HCT116 (cell line): ENCODE data around the gene PRKG1. TPM values are rescaled to one million over a fixed set of nuclear protein-coding genes. Genes with fewer than 3 reads are reported as not detected.

Experiments used
- ATAC-seq: fragments of 200-7000 bp; cut with Tn5 transposase; 2 replicates; pipeline ENCODE4 v1.9.1; 2020; ENCODE audit warnings: mild to moderate bottlenecking, moderate library complexity
- BruUV-seq: library from RNA; stranded (reverse); fragments of 400-500 nt; replicated peaks from 2 replicates; lab custom pipeline; 2021; lab: Mats Ljungman, UMichigan
- CTCF ChIA-PET: fragments of 300-600 bp; sonication (Branson Sonifier 250); formaldehyde crosslinking; loops from one replicate; lab custom pipeline; 2021; ENCODE audit warnings: antibody characterized with exemption; lab: Charles Lee
- POLR2A ChIA-PET: fragments of 300-600, 350-600 bp; sonication (Branson Sonifier 250); formaldehyde crosslinking; loops from one replicate; lab custom pipeline; 2021; ENCODE audit warnings: antibody characterized with exemption; lab: Charles Lee
- RAD21 ChIA-PET, 2 experiments: fragments of 300-600 bp; sonication (Branson Sonifier 250); formaldehyde crosslinking; loops; one replicate each; lab custom pipeline; 2023; ENCODE audit warnings: low total read pairs in 2 of 2; ENCODE audit not compliant: uncharacterized antibody in 2 of 2, unreplicated experiment in 2 of 2, low non-redundant PET in 1 of 2; lab: Charles Lee
- DNase-seq: peaks from one replicate; pipeline ENCODE4 v3.0.0-alpha.2; 2010; ENCODE audit warnings: low read depth, low spot score
- H2AFZ ChIP-seq: fragments of 200-600 bp; shearing (Covaris generic), sonication (generic); 2 replicates; pipeline ENCODE4 v1.6.1; 2017; ENCODE audit warnings: low read depth, mixed run types, mixed read lengths, antibody characterized with exemption, low read length; ENCODE audit not compliant: poor library complexity, severe bottlenecking
- H3K27ac ChIP-seq: 2 replicates; pipeline ENCODE4 v1.5.1; 2012; ENCODE audit warnings: low read depth, low read length
- H3K27me3 ChIP-seq: fragments of 200-600 bp; sonication (generic); 2 replicates; pipeline ENCODE4 v1.6.1; 2016; ENCODE audit warnings: mixed run types, low read length, mixed read lengths; ENCODE audit not compliant: insufficient read depth
- H3K36me3 ChIP-seq, 2 experiments: fragments of 200-500 bp in 1 of 2; fragments of 200-600 bp in 1 of 2; sonication (Bioruptor generic) in 1 of 2; sonication (generic) in 1 of 2; 2 replicates each; pipeline versions ENCODE4 v1.5.1 to v1.6.1; 2014 to 2016; ENCODE audit warnings: low read length in 2 of 2, inconsistent platforms in 1 of 2, mixed read lengths in 1 of 2, mixed run types in 1 of 2; ENCODE audit not compliant: insufficient read depth in 2 of 2, control insufficient read depth in 1 of 2
- H3K4me1 ChIP-seq, 2 experiments: fragments of 200-600 bp in 1 of 2; sonication (generic) in 1 of 2; 2 replicates each; pipeline versions ENCODE4 v1.5.1 to v1.6.1; 2012 to 2017; ENCODE audit warnings: low read length in 2 of 2, inconsistent platforms in 1 of 2, mild to moderate bottlenecking in 1 of 2, mixed read lengths in 1 of 2, mixed run types in 1 of 2, moderate library complexity in 1 of 2; ENCODE audit not compliant: insufficient read depth in 2 of 2, control insufficient read depth in 1 of 2
- H3K4me2 ChIP-seq: fragments of 200-600 bp; sonication (generic); 2 replicates; pipeline ENCODE4 v1.6.1; 2017; ENCODE audit warnings: mixed run types, low read length, mixed read lengths
- H3K4me3 ChIP-seq, 2 experiments: fragments of 200-600 bp in 1 of 2; sonication (generic) in 1 of 2; replicated peaks in 1 of 2; 2 replicates each; pipeline ENCODE4 v1.5.1; 2011 to 2016; ENCODE audit warnings: low read length in 2 of 2, control low read depth in 1 of 2, low read depth in 1 of 2, mild to moderate bottlenecking in 1 of 2, mixed read lengths in 1 of 2, mixed run types in 1 of 2
- H3K79me2 ChIP-seq: fragments of 200-600 bp; sonication (generic); 2 replicates; pipeline ENCODE4 v1.6.1; 2017; ENCODE audit warnings: mild to moderate bottlenecking, mixed run types, low read length, moderate library complexity, mixed read lengths; ENCODE audit not compliant: insufficient read depth
- H3K9ac ChIP-seq: fragments of 200-600 bp; sonication (generic); 2 replicates; pipeline ENCODE4 v1.6.1; 2016; ENCODE audit warnings: low read length, mixed read lengths
- H3K9me2 ChIP-seq: fragments of 200-600 bp; sonication (generic), shearing (Covaris generic); 2 replicates; pipeline ENCODE4 v1.6.1; 2017; ENCODE audit warnings: mixed run types, mild to moderate bottlenecking, moderate library complexity; ENCODE audit not compliant: insufficient read depth
- H3K9me3 ChIP-seq, 2 experiments: fragments of 200-500 bp in 1 of 2; fragments of 200-600 bp in 1 of 2; sonication (Bioruptor generic) in 1 of 2; sonication (generic) in 1 of 2; 2 replicates each; pipeline ENCODE4 v1.6.1; 2014 to 2017; ENCODE audit warnings: low read length in 2 of 2, mixed read lengths in 2 of 2, inconsistent platforms in 1 of 2, low read depth in 1 of 2, mild to moderate bottlenecking in 1 of 2, mixed run types in 1 of 2, moderate library complexity in 1 of 2; ENCODE audit not compliant: control insufficient read depth in 1 of 2, insufficient read depth in 1 of 2
- H4K20me1 ChIP-seq: fragments of 200-600 bp; sonication (generic), shearing (Covaris generic); 2 replicates; pipeline ENCODE4 v1.6.1; 2017; ENCODE audit warnings: mixed run types, mild to moderate bottlenecking, moderate library complexity; ENCODE audit not compliant: insufficient read depth
- ELF1 ChIP-seq: IDR thresholded peaks from 2 replicates; pipeline ENCODE4 v1.6.1; 2012; ENCODE audit warnings: low read depth, borderline replicate concordance
- EZH2 ChIP-seq: fragments of 200-600 bp; sonication (generic); IDR thresholded peaks from 2 replicates; pipeline ENCODE4 v1.6.1; 2017; ENCODE audit warnings: antibody characterized with exemption, mixed run types
- EZH2phosphoT487 ChIP-seq: fragments of 200-600 bp; IDR thresholded peaks from 2 replicates; pipeline ENCODE4 v1.6.1; 2018; ENCODE audit warnings: antibody characterized with exemption, borderline replicate concordance
- FOSL1 ChIP-seq: IDR thresholded peaks from 2 replicates; pipeline ENCODE4 v1.6.1; 2012; ENCODE audit warnings: low read depth
- POLR2AphosphoS5 ChIP-seq: IDR thresholded peaks from 2 replicates; pipeline ENCODE4 v1.6.1; 2011; ENCODE audit warnings: mild to moderate bottlenecking, low read depth, low read length, moderate library complexity
- SIN3A ChIP-seq: IDR thresholded peaks from 2 replicates; pipeline ENCODE4 v1.6.1; 2012; ENCODE audit warnings: low read depth
- SRF ChIP-seq: IDR thresholded peaks from 2 replicates; pipeline ENCODE4 v1.6.1; 2012; ENCODE audit warnings: low read depth
- intact Hi-C: fragments of 100-400 bp; cut with micrococcal nuclease; formaldehyde crosslinking; loops from 2 replicates; pipeline ENCODE4 v1.10.0; 2022
- total RNA-seq: library from RNA; stranded (reverse); gene quantifications from one replicate; pipeline ENCODE4 v1.2.1, GENCODE V29; 2021; ENCODE audit not compliant: unreplicated experiment

PRKG1 gene
- total RNA-seq, 1 experiment from 2014 or later, result 1.4 TPM

DNA sequence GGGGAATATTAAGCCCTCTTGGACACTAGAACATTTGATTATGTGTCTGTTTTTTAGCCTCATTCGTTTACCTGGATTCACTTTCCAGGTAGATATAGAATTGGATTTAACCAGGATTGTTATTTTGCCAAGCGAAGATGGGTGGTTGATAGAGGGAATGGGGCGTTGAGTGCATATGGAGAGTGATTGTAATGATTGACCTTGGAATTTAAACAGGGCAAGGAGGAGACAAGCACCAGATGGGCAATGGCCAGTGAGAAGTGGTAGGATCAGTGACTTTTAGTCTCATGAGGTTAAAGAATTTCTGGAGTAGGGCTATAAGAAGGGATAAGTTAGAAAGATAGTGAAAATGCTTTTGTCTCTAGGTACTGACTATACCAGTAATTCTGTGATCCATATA is 836.3 kb downstream of the PRKG1 start:
- H3K9ac ChIP-seq, result no peak overlapping the region
- H3K36me3 ChIP-seq, result no peaks in the 10 kb centered on the region
- H3K79me2 ChIP-seq, result no peaks in the 10 kb centered on the region
- intact Hi-C loops, result no loop called here
- no TSS peak for BruUV-seq
- no peak for TF ChIP-seq ELF1
- no peaks in the 10 kb centered on the region for H3K4me1 ChIP-seq
- CTCF ChIA-PET, result no interaction called here
- no peak overlapping the region for H3K4me3 ChIP-seq
- no peak overlapping the region for H2AFZ ChIP-seq
- POLR2A ChIA-PET, result no interaction called here
- no peaks in the 10 kb centered on the region for H3K9me3 ChIP-seq
- H3K27me3 ChIP-seq, result peaks cover 17% of the 10 kb centered on the region
- RAD21 ChIA-PET, result no interaction called here
- ATAC-seq (no peak), DNase-seq (no peak)
- no peak overlapping the region for H3K4me2 ChIP-seq
- no peaks in the 10 kb centered on the region for H3K9me2 ChIP-seq
- H3K27ac ChIP-seq, result no peak overlapping the region
- H4K20me1 ChIP-seq, result no peaks in the 10 kb centered on the region

DNA sequence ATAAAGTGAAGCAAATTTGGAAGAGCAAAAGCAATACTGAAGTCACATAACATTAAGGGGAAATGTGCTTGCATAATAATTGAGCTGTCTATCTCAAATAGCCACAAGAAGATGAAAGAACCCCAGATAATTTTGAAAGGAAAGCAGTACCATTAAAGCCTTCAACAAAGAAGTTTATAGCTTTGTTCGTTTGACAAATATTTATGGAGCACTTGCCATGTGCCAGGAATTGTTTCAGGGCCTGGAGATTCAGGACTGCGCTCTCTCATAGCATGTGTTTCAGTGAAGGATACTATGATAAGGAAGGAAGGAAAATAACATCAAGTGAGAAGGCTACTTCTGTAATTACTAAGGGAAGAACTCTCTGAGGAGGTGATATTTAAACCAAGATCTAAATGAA is 837.4 kb downstream of the PRKG1 start:
- BruUV-seq, result no TSS peak
- no peak overlapping the region for H2AFZ ChIP-seq
- H3K9ac ChIP-seq, result no peak overlapping the region
- no peaks in the 10 kb centered on the region for H3K36me3 ChIP-seq
- CTCF ChIA-PET, result no interaction called here
- H3K4me1 ChIP-seq, result no peaks in the 10 kb centered on the region
- no peak overlapping the region for H3K4me2 ChIP-seq
- no peak for ATAC-seq
- no peak overlapping the region for H3K27ac ChIP-seq
- RAD21 ChIA-PET, result no interaction called here
- intact Hi-C loops, result no loop called here
- no peaks in the 10 kb centered on the region for H4K20me1 ChIP-seq
- no peak for DNase-seq
- TF ChIP-seq EZH2, result no peak
- no peak overlapping the region for H3K4me3 ChIP-seq
- H3K9me2 ChIP-seq, result no peaks in the 10 kb centered on the region
- POLR2A ChIA-PET, result no interaction called here
- no peaks in the 10 kb centered on the region for H3K9me3 ChIP-seq
- no peaks in the 10 kb centered on the region for H3K79me2 ChIP-seq
- H3K27me3 ChIP-seq, result peaks cover 17% of the 10 kb centered on the region

DNA sequence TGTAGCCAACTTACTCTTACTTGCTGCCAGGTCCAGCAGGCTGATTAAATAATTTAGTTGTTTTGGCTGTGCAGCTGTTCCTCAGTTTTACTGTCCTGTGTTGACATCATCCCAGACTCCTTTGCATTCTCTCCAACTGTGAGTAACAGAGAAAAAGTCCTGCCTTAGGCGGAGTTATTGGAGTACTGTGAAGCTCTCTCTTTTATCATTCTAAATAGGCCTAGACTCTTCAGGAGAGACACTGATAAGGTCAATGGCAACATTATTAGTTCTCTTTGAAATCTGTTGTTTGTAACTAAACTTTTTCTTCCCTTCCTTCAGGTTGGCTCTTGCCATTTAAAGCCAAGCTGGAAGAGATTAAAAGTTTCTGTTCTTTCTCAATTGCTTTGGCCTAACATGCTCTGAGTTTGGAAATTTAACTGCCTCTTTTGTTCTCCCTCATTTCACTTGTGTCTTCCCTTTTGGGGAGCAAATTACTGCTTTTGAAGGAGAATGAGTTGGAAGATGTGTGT is 840.8 kb downstream of the PRKG1 start:
- Histone ChIP-seq H3K4me1 (no peaks in the 10 kb centered on the region), H3K27me3 (peaks cover 17% of the 10 kb centered on the region; the same call in 1 of the 2 replicates), H2AFZ (no peak overlapping the region), H3K4me2 (no peak overlapping the region), H4K20me1 (no peaks in the 10 kb centered on the region), H3K79me2 (no peaks in the 10 kb centered on the region), H3K27ac (no peak overlapping the region), H3K9me3 (no peaks in the 10 kb centered on the region), H3K9ac (no peak overlapping the region), H3K4me3 (no peak overlapping the region), H3K36me3 (no peaks in the 10 kb centered on the region), H3K9me2 (no peaks in the 10 kb centered on the region)
- intact Hi-C loops, result no loop called here
- ChIA-PET RAD21 (no interaction called here), CTCF (no interaction called here), POLR2A (no interaction called here)
- DNase-seq (no peak), ATAC-seq (no peak)
- no TSS peak for BruUV-seq
- no peak for TF ChIP-seq FOSL1
- no peak for TF ChIP-seq EZH2
- no peak for TF ChIP-seq POLR2AphosphoS5
- no peak for TF ChIP-seq SRF
- TF ChIP-seq SIN3A, result no peak
- TF ChIP-seq EZH2phosphoT487, result no peak
